ENCODE measurements around the gene CAMK2D.

The CAMK2D gene

GRCh38 chr4:113756005-113756410 is 5.5 kb downstream of the CAMK2D start:
- H3K9ac ChIP-seq (ENCODE audit: low read depth in 1 of 2, low read length in 2 of 2), result no peak overlapping the region
- no peaks in the 10 kb centered on the region for H3K9me3 ChIP-seq (ENCODE audit: control insufficient read depth in 1 of 2, low read length in 2 of 2)
- no peak overlapping the region for H3K4me3 ChIP-seq (ENCODE audit: low read depth in 1 of 2, low read length in 2 of 2)
- no peaks in the 10 kb centered on the region for H3K27me3 ChIP-seq (ENCODE audit: control insufficient read depth in 1 of 2, insufficient read depth in 2 of 2, low read length in 2 of 2)
- no peak overlapping the region for H3K27ac ChIP-seq (ENCODE audit: low read depth, low read length)
- H3K4me1 ChIP-seq (ENCODE audit: control insufficient read depth in 1 of 2, insufficient read depth in 2 of 2, low read length in 2 of 2), result peaks cover 4 to 15% of the 10 kb centered on the region in 2 donors
- H3K36me3 ChIP-seq (ENCODE audit: control insufficient read depth in 1 of 2, insufficient read depth in 2 of 2, low read length in 2 of 2), result peaks cover 0 to 7% of the 10 kb centered on the region in 2 donors

- Histone ChIP-seq H3K4me1 (ENCODE audit: control insufficient read depth in 1 of 2, insufficient read depth in 2 of 2, low read length in 2 of 2) (peaks cover 0 to 10% of the 10 kb centered on the region in 2 donors), H3K4me3 (ENCODE audit: low read depth in 1 of 2, low read length in 2 of 2) (no peak overlapping the region), H3K36me3 (ENCODE audit: control insufficient read depth in 1 of 2, insufficient read depth in 2 of 2, low read length in 2 of 2) (no peaks in the 10 kb centered on the region), H3K27ac (ENCODE audit: low read depth, low read length) (no peak overlapping the region), H3K9me3 (ENCODE audit: control insufficient read depth in 1 of 2, low read length in 2 of 2) (no peaks in the 10 kb centered on the region), H3K9ac (ENCODE audit: low read depth in 1 of 2, low read length in 2 of 2) (no peak overlapping the region), H3K27me3 (ENCODE audit: control insufficient read depth in 1 of 2, insufficient read depth in 2 of 2, low read length in 2 of 2) (no peaks in the 10 kb centered on the region)
Observed at GRCh38 chr4:113750734-113751133, 10.8 kb downstream of the CAMK2D start.

GRCh38 chr4:113750296-113750695 is 11.2 kb downstream of the CAMK2D start:
- Histone ChIP-seq H3K4me1 (ENCODE audit: control insufficient read depth in 1 of 2, insufficient read depth in 2 of 2, low read length in 2 of 2) (peaks cover 0 to 10% of the 10 kb centered on the region in 2 donors), H3K27me3 (ENCODE audit: control insufficient read depth in 1 of 2, insufficient read depth in 2 of 2, low read length in 2 of 2) (no peaks in the 10 kb centered on the region), H3K9ac (ENCODE audit: low read depth in 1 of 2, low read length in 2 of 2) (no peak overlapping the region), H3K4me3 (ENCODE audit: low read depth in 1 of 2, low read length in 2 of 2) (no peak overlapping the region), H3K9me3 (ENCODE audit: control insufficient read depth in 1 of 2, low read length in 2 of 2) (no peaks in the 10 kb centered on the region), H3K36me3 (ENCODE audit: control insufficient read depth in 1 of 2, insufficient read depth in 2 of 2, low read length in 2 of 2) (no peaks in the 10 kb centered on the region), H3K27ac (ENCODE audit: low read depth, low read length) (no peak overlapping the region)

- no peaks in the 10 kb centered on the region for H3K9me3 ChIP-seq (ENCODE audit: control insufficient read depth in 1 of 2, low read length in 2 of 2)
- no peak overlapping the region for H3K4me3 ChIP-seq (ENCODE audit: low read depth in 1 of 2, low read length in 2 of 2)
- peaks cover 0 to 21% of the 10 kb centered on the region in 2 donors for H3K4me1 ChIP-seq (ENCODE audit: control insufficient read depth in 1 of 2, insufficient read depth in 2 of 2, low read length in 2 of 2)
- no peaks in the 10 kb centered on the region for H3K27me3 ChIP-seq (ENCODE audit: control insufficient read depth in 1 of 2, insufficient read depth in 2 of 2, low read length in 2 of 2)
- no peak overlapping the region for H3K9ac ChIP-seq (ENCODE audit: low read depth in 1 of 2, low read length in 2 of 2)
- no peaks in the 10 kb centered on the region for H3K36me3 ChIP-seq (ENCODE audit: control insufficient read depth in 1 of 2, insufficient read depth in 2 of 2, low read length in 2 of 2)
- no peak overlapping the region for H3K27ac ChIP-seq (ENCODE audit: low read depth, low read length)
Observed at GRCh38 chr4:113749178-113749577, 12.4 kb downstream of the CAMK2D start.

GRCh38 chr4:113747949-113748348 is 13.6 kb downstream of the CAMK2D start:
- Histone ChIP-seq H3K9ac (ENCODE audit: low read depth in 1 of 2, low read length in 2 of 2) (no peak overlapping the region), H3K9me3 (ENCODE audit: control insufficient read depth in 1 of 2, low read length in 2 of 2) (no peaks in the 10 kb centered on the region), H3K4me3 (ENCODE audit: low read depth in 1 of 2, low read length in 2 of 2) (no peak overlapping the region), H3K27me3 (ENCODE audit: control insufficient read depth in 1 of 2, insufficient read depth in 2 of 2, low read length in 2 of 2) (no peaks in the 10 kb centered on the region), H3K4me1 (ENCODE audit: control insufficient read depth in 1 of 2, insufficient read depth in 2 of 2, low read length in 2 of 2) (peaks cover 0 to 30% of the 10 kb centered on the region in 2 donors), H3K27ac (ENCODE audit: low read depth, low read length) (no peak overlapping the region), H3K36me3 (ENCODE audit: control insufficient read depth in 1 of 2, insufficient read depth in 2 of 2, low read length in 2 of 2) (no peaks in the 10 kb centered on the region)

- Histone ChIP-seq H3K4me3 (ENCODE audit: low read depth in 1 of 2, low read length in 2 of 2) (no peak overlapping the region), H3K27me3 (ENCODE audit: control insufficient read depth in 1 of 2, insufficient read depth in 2 of 2, low read length in 2 of 2) (no peaks in the 10 kb centered on the region), H3K36me3 (ENCODE audit: control insufficient read depth in 1 of 2, insufficient read depth in 2 of 2, low read length in 2 of 2) (no peaks in the 10 kb centered on the region), H3K9ac (ENCODE audit: low read depth in 1 of 2, low read length in 2 of 2) (no peak overlapping the region), H3K4me1 (ENCODE audit: control insufficient read depth in 1 of 2, insufficient read depth in 2 of 2, low read length in 2 of 2) (peaks cover 7 to 40% of the 10 kb centered on the region in 2 donors), H3K9me3 (ENCODE audit: control insufficient read depth in 1 of 2, low read length in 2 of 2) (no peaks in the 10 kb centered on the region), H3K27ac (ENCODE audit: low read depth, low read length) (no peak overlapping the region)
Observed at GRCh38 chr4:113745711-113746110, 15.8 kb downstream of the CAMK2D start.

- H3K9me3 ChIP-seq (ENCODE audit: control insufficient read depth in 1 of 2, low read length in 2 of 2), result no peaks in the 10 kb centered on the region
Observed at GRCh38 chr4:113744667-113745240, 16.8 kb downstream of the CAMK2D start.

GRCh38 chr4:113743690-113744089 is 17.8 kb downstream of the CAMK2D start:
- Histone ChIP-seq H3K27ac (ENCODE audit: low read depth, low read length) (no peak overlapping the region), H3K27me3 (ENCODE audit: control insufficient read depth in 1 of 2, insufficient read depth in 2 of 2, low read length in 2 of 2) (no peaks in the 10 kb centered on the region), H3K9ac (ENCODE audit: low read depth in 1 of 2, low read length in 2 of 2) (no peak overlapping the region), H3K4me3 (ENCODE audit: low read depth in 1 of 2, low read length in 2 of 2) (no peak overlapping the region), H3K36me3 (ENCODE audit: control insufficient read depth in 1 of 2, insufficient read depth in 2 of 2, low read length in 2 of 2) (no peaks in the 10 kb centered on the region), H3K9me3 (ENCODE audit: control insufficient read depth in 1 of 2, low read length in 2 of 2) (no peaks in the 10 kb centered on the region), H3K4me1 (ENCODE audit: control insufficient read depth in 1 of 2, insufficient read depth in 2 of 2, low read length in 2 of 2) (peaks cover 7 to 40% of the 10 kb centered on the region in 2 donors)

More at GRCh38 chr4:113744667-113745240, 16.8 kb downstream of the CAMK2D start:
- H3K4me1 ChIP-seq (ENCODE audit: control insufficient read depth in 1 of 2, insufficient read depth in 2 of 2, low read length in 2 of 2), result peaks cover 7 to 40% of the 10 kb centered on the region in 2 donors
- H3K9ac ChIP-seq (ENCODE audit: low read depth in 1 of 2, low read length in 2 of 2), result no peak overlapping the region
- H3K4me3 ChIP-seq (ENCODE audit: low read depth in 1 of 2, low read length in 2 of 2), result no peak overlapping the region
- no peaks in the 10 kb centered on the region for H3K27me3 ChIP-seq (ENCODE audit: control insufficient read depth in 1 of 2, insufficient read depth in 2 of 2, low read length in 2 of 2)
- H3K27ac ChIP-seq (ENCODE audit: low read depth, low read length), result no peak overlapping the region
- no peaks in the 10 kb centered on the region for H3K36me3 ChIP-seq (ENCODE audit: control insufficient read depth in 1 of 2, insufficient read depth in 2 of 2, low read length in 2 of 2)

GRCh38 chr4:113742643-113743042 is 18.9 kb downstream of the CAMK2D start:
- Histone ChIP-seq H3K9me3 (ENCODE audit: control insufficient read depth in 1 of 2, low read length in 2 of 2) (no peaks in the 10 kb centered on the region), H3K36me3 (ENCODE audit: control insufficient read depth in 1 of 2, insufficient read depth in 2 of 2, low read length in 2 of 2) (no peaks in the 10 kb centered on the region), H3K4me1 (ENCODE audit: control insufficient read depth in 1 of 2, insufficient read depth in 2 of 2, low read length in 2 of 2) (peaks cover 7 to 35% of the 10 kb centered on the region in 2 donors), H3K27me3 (ENCODE audit: control insufficient read depth in 1 of 2, insufficient read depth in 2 of 2, low read length in 2 of 2) (no peaks in the 10 kb centered on the region), H3K9ac (ENCODE audit: low read depth in 1 of 2, low read length in 2 of 2) (no peak overlapping the region), H3K4me3 (ENCODE audit: low read depth in 1 of 2, low read length in 2 of 2) (no peak overlapping the region), H3K27ac (ENCODE audit: low read depth, low read length) (no peak overlapping the region)

GRCh38 chr4:113741956-113742355 is 19.6 kb downstream of the CAMK2D start:
- H3K27me3 ChIP-seq (ENCODE audit: control insufficient read depth in 1 of 2, insufficient read depth in 2 of 2, low read length in 2 of 2), result no peaks in the 10 kb centered on the region
- H3K4me3 ChIP-seq (ENCODE audit: low read depth in 1 of 2, low read length in 2 of 2), result peak overlapping the region in 1 of 2 donors; percentile 7
- no peak overlapping the region for H3K27ac ChIP-seq (ENCODE audit: low read depth, low read length)
- peaks cover 7 to 34% of the 10 kb centered on the region in 2 donors for H3K4me1 ChIP-seq (ENCODE audit: control insufficient read depth in 1 of 2, insufficient read depth in 2 of 2, low read length in 2 of 2)
- no peaks in the 10 kb centered on the region for H3K9me3 ChIP-seq (ENCODE audit: control insufficient read depth in 1 of 2, low read length in 2 of 2)
- no peaks in the 10 kb centered on the region for H3K36me3 ChIP-seq (ENCODE audit: control insufficient read depth in 1 of 2, insufficient read depth in 2 of 2, low read length in 2 of 2)
- no peak overlapping the region for H3K9ac ChIP-seq (ENCODE audit: low read depth in 1 of 2, low read length in 2 of 2)

Measured in duodenal mucosa (tissue), 2 donors.